WTC11 (cell line): Measurements from ENCODE around the gene ADCY2. TPM values are rescaled to one million over a fixed set of nuclear protein-coding genes. Genes with fewer than 3 reads are reported as not detected.

ENCODE experiments used
- ATAC-seq: fragments of 200-7000 bp; cut with Tn5 transposase; 2 replicates; pipeline ENCODE4 v1.10.0; 2021; ENCODE audit warnings: mild to moderate bottlenecking, moderate library complexity
- CTCF ChIA-PET: fragments of 300-600 bp; sonication (Branson Sonifier 250); formaldehyde crosslinking; loops from one replicate; lab custom pipeline; 2021; ENCODE audit warnings: antibody characterized with exemption; lab: Charles Lee
- POLR2A ChIA-PET: fragments of 350-600 bp; sonication (Branson Sonifier 250); formaldehyde crosslinking; loops from one replicate; lab custom pipeline; 2021; ENCODE audit warnings: antibody characterized with exemption; lab: Charles Lee
- DNase-seq: peaks from one replicate; pipeline ENCODE4 v3.0.0; 2021; ENCODE audit warnings: low spot score
- H3K27ac Mint-ChIP-seq: 2 replicates; pipeline ENCODE4 v1.8.0; 2021; ENCODE audit warnings: mixed read lengths
- H3K27me3 Mint-ChIP-seq: 2 replicates; pipeline ENCODE4 v1.8.0; 2021; ENCODE audit warnings: low read depth, mild to moderate bottlenecking, moderate library complexity, mixed read lengths
- H3K36me3 Mint-ChIP-seq: 2 replicates; pipeline ENCODE4 v1.8.0; 2021; ENCODE audit warnings: mixed read lengths
- H3K4me1 Mint-ChIP-seq: 2 replicates; pipeline ENCODE4 v1.8.0; 2022; ENCODE audit warnings: mixed read lengths
- H3K4me3 Mint-ChIP-seq: 2 replicates; pipeline ENCODE4 v1.8.0; 2021; ENCODE audit warnings: mild to moderate bottlenecking, moderate library complexity, mixed read lengths
- H3K9me3 Mint-ChIP-seq: 2 replicates; pipeline ENCODE4 v1.8.0; 2021; ENCODE audit warnings: mixed read lengths
- CBFB ChIP-seq: sonication (generic); formaldehyde crosslinking; IDR thresholded peaks from 2 replicates; pipeline ENCODE4 v1.8.1; 2022; ENCODE audit warnings: mild to moderate bottlenecking, low read depth, missing genetic modification reagents
- CREM ChIP-seq: sonication (generic); formaldehyde crosslinking; IDR thresholded peaks from 2 replicates; pipeline ENCODE4 v1.8.1; 2022; ENCODE audit warnings: mild to moderate bottlenecking, missing genetic modification reagents, moderate library complexity
- GABPB1 ChIP-seq: sonication (generic); formaldehyde crosslinking; IDR thresholded peaks from 2 replicates; pipeline ENCODE4 v1.8.1; 2023; ENCODE audit warnings: mild to moderate bottlenecking, missing genetic modification reagents
- GRHL2 ChIP-seq: fragments of 250-450 bp; sonication (Bioruptor Pico); IDR thresholded peaks from 2 replicates; pipeline ENCODE4 v1.8.0; 2022; ENCODE audit warnings: mild to moderate bottlenecking, moderate library complexity; ENCODE audit not compliant: insufficient replicate concordance, severe bottlenecking
- IRF2 ChIP-seq: sonication (generic); formaldehyde crosslinking; IDR thresholded peaks from 2 replicates; pipeline ENCODE4 v1.8.0; 2022; ENCODE audit warnings: low read depth, missing genetic modification reagents, borderline replicate concordance
- MYBL2 ChIP-seq: sonication (generic); formaldehyde crosslinking; IDR thresholded peaks from 2 replicates; pipeline ENCODE4 v1.8.1; 2023; ENCODE audit warnings: mild to moderate bottlenecking, moderate library complexity, missing genetic modification reagents
- NFYB ChIP-seq: sonication (generic); formaldehyde crosslinking; conservative IDR thresholded peaks from 2 replicates; pipeline ENCODE4 v1.8.0; 2022; ENCODE audit warnings: low read depth, missing genetic modification reagents
- NR1H2 ChIP-seq: sonication (generic); formaldehyde crosslinking; IDR thresholded peaks from 2 replicates; pipeline ENCODE4 v1.9.0; 2021; ENCODE audit warnings: mild to moderate bottlenecking, moderate library complexity, missing genetic modification reagents
- SMAD4 ChIP-seq: sonication (generic); formaldehyde crosslinking; IDR thresholded peaks from 2 replicates; pipeline ENCODE4 v1.8.0; 2022; ENCODE audit warnings: mild to moderate bottlenecking, missing genetic modification reagents
- TCF7 ChIP-seq: sonication (generic); formaldehyde crosslinking; IDR thresholded peaks from 2 replicates; pipeline ENCODE4 v1.8.0; 2022; ENCODE audit warnings: mild to moderate bottlenecking, low read depth, missing genetic modification reagents, moderate library complexity
- ZBTB21 ChIP-seq: sonication (generic); formaldehyde crosslinking; IDR thresholded peaks from 2 replicates; pipeline ENCODE4 v1.8.1; 2023; ENCODE audit warnings: mild to moderate bottlenecking, missing genetic modification reagents, borderline replicate concordance
- ZNF138 ChIP-seq: sonication (generic); formaldehyde crosslinking; conservative IDR thresholded peaks from 2 replicates; pipeline ENCODE4 v1.8.1; 2022; ENCODE audit warnings: mild to moderate bottlenecking, moderate library complexity, missing genetic modification reagents
- ZNF317 ChIP-seq: sonication (generic); formaldehyde crosslinking; IDR thresholded peaks from 2 replicates; pipeline ENCODE4 v1.8.1; 2023; ENCODE audit warnings: low read depth, mild to moderate bottlenecking, moderate library complexity, missing genetic modification reagents, borderline replicate concordance
- total RNA-seq: library from RNA; stranded (reverse); gene quantifications from 3 replicates; pipeline ENCODE4 v1.2.3, GENCODE V29; 2021
- TF ChIP-seq, protein P1 (sequence below): fragments of 250-450 bp; sonication (Bioruptor Pico); conservative IDR thresholded peaks from 2 replicates; pipeline ENCODE4 v1.9.0; 2021; ENCODE audit warnings: mild to moderate bottlenecking
- TF ChIP-seq, protein P2 (sequence below): sonication (generic); formaldehyde crosslinking; IDR thresholded peaks from 2 replicates; pipeline ENCODE4 v1.8.0; 2023; ENCODE audit warnings: mild to moderate bottlenecking, missing genetic modification reagents
- TF ChIP-seq, protein P3 (sequence below): sonication (generic); formaldehyde crosslinking; IDR thresholded peaks from 2 replicates; pipeline ENCODE4 v1.8.1; 2023; ENCODE audit warnings: mild to moderate bottlenecking, missing genetic modification reagents, moderate library complexity
- TF ChIP-seq, protein P4 (sequence below): sonication (generic); formaldehyde crosslinking; conservative IDR thresholded peaks from 2 replicates; pipeline ENCODE4 v1.8.1; 2022; ENCODE audit warnings: mild to moderate bottlenecking, missing genetic modification reagents
- TF ChIP-seq, protein P5 (sequence below): sonication (generic); formaldehyde crosslinking; IDR thresholded peaks from 2 replicates; pipeline ENCODE4 v1.8.0; 2022; ENCODE audit warnings: mild to moderate bottlenecking, missing genetic modification reagents
- TF ChIP-seq, protein P6 (sequence below): sonication (generic); formaldehyde crosslinking; IDR thresholded peaks from 2 replicates; pipeline ENCODE4 v1.8.0; 2022; ENCODE audit warnings: missing genetic modification reagents
- TF ChIP-seq, protein P7 (sequence below): fragments of 250-450 bp; sonication (Bioruptor Pico); IDR thresholded peaks from 2 replicates; pipeline ENCODE4 v2.1.2; 2022; ENCODE audit warnings: mild to moderate bottlenecking, moderate library complexity

Gene ADCY2
- total RNA-seq, 1 experiment from 2014 or later: 142 TPM

DNA sequence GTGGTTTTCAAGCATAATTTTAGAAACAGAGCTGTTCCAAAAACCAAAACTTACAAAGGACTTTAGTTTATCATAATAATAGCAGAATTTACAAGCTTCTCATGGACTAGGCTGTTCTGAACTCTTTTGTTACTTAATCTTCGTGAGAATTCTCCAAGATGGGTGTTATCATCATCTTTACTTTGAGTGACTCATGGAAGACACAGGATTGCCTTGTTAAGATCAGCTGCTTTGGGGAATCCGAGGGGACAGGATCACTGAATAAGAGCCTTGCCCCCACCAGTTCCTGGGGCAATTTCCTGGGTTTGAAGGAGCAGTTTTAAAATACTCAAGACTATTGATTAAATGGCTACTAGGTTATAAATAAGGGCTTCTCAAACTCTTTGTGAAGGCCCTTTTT, 374.5 kb downstream of the ADCY2 start:
- H3K27me3 Mint-ChIP-seq: no peaks in the 10 kb centered on the region
- no peak overlapping the region for H3K4me3 Mint-ChIP-seq
- no peak overlapping the region for H3K27ac Mint-ChIP-seq
- no peaks in the 10 kb centered on the region for H3K9me3 Mint-ChIP-seq
- ATAC-seq (no peak), DNase-seq (no peak)
- ChIA-PET POLR2A (no interaction called here), CTCF (interaction anchor here (0.6 kb wide), 1 partner anchor 80 kb away, joined by 4 read pairs; no protein-coding TSS in a partner anchor)
- peaks cover 50% of the 10 kb centered on the region for H3K36me3 Mint-ChIP-seq
- H3K4me1 Mint-ChIP-seq: no peaks in the 10 kb centered on the region
- TF ChIP-seq, protein P1, sequence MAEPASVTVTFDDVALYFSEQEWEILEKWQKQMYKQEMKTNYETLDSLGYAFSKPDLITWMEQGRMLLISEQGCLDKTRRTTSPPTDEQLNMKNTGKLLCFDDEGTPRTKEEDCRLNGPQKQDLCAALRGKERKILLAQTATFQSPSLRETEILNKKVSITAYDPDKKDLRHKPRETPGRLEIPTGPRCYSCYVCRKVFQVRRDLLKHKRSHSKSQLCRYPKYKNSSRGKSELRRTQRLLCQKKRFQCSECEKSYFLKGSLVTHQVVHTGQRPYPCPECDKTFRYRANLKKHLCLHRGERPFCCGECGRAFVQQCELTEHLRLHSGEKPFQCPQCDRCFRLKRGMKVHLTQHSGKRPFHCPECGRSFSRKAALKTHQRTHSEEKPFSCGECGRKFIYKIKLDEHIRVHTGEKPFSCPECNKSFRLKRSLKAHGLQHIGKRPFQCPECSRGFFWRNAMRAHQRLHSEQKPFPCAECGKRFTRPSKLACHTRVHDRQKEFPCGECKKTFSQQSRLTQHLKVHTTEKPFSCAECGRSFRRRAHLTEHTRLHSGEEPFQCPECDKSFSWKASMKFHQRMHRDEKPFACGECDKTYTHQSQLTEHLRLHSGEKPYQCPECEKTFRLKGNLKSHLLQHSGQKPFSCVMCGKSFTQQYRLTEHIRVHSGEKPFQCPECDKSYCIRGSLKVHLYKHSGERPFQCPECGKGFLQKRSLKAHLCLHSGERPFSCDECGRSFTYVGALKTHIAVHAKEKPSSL: no peak
- TF ChIP-seq NFYB (CRISPR knock-in tag) (no peak), SMAD4 (CRISPR knock-in tag) (no peak), NR1H2 (CRISPR knock-in tag) (no peak), IRF2 (no peak)
- TF ChIP-seq, protein P2, sequence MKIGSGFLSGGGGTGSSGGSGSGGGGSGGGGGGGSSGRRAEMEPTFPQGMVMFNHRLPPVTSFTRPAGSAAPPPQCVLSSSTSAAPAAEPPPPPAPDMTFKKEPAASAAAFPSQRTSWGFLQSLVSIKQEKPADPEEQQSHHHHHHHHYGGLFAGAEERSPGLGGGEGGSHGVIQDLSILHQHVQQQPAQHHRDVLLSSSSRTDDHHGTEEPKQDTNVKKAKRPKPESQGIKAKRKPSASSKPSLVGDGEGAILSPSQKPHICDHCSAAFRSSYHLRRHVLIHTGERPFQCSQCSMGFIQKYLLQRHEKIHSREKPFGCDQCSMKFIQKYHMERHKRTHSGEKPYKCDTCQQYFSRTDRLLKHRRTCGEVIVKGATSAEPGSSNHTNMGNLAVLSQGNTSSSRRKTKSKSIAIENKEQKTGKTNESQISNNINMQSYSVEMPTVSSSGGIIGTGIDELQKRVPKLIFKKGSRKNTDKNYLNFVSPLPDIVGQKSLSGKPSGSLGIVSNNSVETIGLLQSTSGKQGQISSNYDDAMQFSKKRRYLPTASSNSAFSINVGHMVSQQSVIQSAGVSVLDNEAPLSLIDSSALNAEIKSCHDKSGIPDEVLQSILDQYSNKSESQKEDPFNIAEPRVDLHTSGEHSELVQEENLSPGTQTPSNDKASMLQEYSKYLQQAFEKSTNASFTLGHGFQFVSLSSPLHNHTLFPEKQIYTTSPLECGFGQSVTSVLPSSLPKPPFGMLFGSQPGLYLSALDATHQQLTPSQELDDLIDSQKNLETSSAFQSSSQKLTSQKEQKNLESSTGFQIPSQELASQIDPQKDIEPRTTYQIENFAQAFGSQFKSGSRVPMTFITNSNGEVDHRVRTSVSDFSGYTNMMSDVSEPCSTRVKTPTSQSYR (CRISPR knock-in tag): no peak
- TF ChIP-seq, protein P3, sequence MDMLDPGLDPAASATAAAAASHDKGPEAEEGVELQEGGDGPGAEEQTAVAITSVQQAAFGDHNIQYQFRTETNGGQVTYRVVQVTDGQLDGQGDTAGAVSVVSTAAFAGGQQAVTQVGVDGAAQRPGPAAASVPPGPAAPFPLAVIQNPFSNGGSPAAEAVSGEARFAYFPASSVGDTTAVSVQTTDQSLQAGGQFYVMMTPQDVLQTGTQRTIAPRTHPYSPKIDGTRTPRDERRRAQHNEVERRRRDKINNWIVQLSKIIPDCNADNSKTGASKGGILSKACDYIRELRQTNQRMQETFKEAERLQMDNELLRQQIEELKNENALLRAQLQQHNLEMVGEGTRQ (CRISPR knock-in tag): no peak

DNA sequence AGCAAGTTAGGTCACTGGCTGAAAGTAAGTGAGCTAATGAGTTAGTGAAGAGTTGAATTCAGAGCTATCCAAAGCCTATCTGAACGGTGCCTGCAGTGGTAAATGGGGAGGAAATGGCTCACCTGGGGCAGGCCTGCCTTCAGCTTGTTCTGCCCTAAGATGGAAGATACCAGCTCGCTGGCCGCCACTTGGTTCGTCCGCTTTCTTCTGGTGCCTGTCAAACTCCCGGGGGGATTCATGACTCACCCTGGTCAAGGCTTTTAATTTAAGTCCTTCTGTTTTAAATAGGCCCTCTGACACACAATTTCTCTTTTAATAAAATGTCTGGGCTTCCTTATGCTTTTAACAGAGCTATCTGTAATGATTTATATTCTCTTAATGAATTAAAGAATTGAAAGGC, 376.2 kb downstream of the ADCY2 start:
- DNase-seq (no peak), ATAC-seq (no peak)
- Mint-ChIP-seq H3K27me3 (no peaks in the 10 kb centered on the region), H3K27ac (no peak overlapping the region), H3K36me3 (peaks cover 50% of the 10 kb centered on the region), H3K4me3 (no peak overlapping the region), H3K4me1 (peaks cover 3% of the 10 kb centered on the region; the same call in 1 of the 2 replicates), H3K9me3 (no peaks in the 10 kb centered on the region)
- CTCF ChIA-PET: interaction anchor here (0.9 to 1.4 kb wide), 2 partner anchors 17 to 26 kb away, joined by 4 to 5 read pairs; no protein-coding TSS in a partner anchor
- POLR2A ChIA-PET: no interaction called here
- TF ChIP-seq ZNF317 (CRISPR knock-in tag): no peak
- no peak for TF ChIP-seq GABPB1
- no peak for TF ChIP-seq ZNF138 (CRISPR knock-in tag)
- TF ChIP-seq, protein P4, sequence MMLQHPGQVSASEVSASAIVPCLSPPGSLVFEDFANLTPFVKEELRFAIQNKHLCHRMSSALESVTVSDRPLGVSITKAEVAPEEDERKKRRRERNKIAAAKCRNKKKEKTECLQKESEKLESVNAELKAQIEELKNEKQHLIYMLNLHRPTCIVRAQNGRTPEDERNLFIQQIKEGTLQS: no peak
- TF ChIP-seq, protein P5, sequence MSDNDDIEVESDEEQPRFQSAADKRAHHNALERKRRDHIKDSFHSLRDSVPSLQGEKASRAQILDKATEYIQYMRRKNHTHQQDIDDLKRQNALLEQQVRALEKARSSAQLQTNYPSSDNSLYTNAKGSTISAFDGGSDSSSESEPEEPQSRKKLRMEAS (CRISPR knock-in tag): no peak
- TF ChIP-seq, protein P1: no peak
- TF ChIP-seq, protein P6, sequence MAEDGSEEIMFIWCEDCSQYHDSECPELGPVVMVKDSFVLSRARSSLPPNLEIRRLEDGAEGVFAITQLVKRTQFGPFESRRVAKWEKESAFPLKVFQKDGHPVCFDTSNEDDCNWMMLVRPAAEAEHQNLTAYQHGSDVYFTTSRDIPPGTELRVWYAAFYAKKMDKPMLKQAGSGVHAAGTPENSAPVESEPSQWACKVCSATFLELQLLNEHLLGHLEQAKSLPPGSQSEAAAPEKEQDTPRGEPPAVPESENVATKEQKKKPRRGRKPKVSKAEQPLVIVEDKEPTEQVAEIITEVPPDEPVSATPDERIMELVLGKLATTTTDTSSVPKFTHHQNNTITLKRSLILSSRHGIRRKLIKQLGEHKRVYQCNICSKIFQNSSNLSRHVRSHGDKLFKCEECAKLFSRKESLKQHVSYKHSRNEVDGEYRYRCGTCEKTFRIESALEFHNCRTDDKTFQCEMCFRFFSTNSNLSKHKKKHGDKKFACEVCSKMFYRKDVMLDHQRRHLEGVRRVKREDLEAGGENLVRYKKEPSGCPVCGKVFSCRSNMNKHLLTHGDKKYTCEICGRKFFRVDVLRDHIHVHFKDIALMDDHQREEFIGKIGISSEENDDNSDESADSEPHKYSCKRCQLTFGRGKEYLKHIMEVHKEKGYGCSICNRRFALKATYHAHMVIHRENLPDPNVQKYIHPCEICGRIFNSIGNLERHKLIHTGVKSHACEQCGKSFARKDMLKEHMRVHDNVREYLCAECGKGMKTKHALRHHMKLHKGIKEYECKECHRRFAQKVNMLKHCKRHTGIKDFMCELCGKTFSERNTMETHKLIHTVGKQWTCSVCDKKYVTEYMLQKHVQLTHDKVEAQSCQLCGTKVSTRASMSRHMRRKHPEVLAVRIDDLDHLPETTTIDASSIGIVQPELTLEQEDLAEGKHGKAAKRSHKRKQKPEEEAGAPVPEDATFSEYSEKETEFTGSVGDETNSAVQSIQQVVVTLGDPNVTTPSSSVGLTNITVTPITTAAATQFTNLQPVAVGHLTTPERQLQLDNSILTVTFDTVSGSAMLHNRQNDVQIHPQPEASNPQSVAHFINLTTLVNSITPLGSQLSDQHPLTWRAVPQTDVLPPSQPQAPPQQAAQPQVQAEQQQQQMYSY (CRISPR knock-in tag): no peak
- TF ChIP-seq CREM: no peak
- TF ChIP-seq MYBL2: no peak
- TF ChIP-seq GRHL2 (CRISPR knock-in tag): no peak
- no peak for TF ChIP-seq CBFB (CRISPR knock-in tag)
- TF ChIP-seq, protein P7, sequence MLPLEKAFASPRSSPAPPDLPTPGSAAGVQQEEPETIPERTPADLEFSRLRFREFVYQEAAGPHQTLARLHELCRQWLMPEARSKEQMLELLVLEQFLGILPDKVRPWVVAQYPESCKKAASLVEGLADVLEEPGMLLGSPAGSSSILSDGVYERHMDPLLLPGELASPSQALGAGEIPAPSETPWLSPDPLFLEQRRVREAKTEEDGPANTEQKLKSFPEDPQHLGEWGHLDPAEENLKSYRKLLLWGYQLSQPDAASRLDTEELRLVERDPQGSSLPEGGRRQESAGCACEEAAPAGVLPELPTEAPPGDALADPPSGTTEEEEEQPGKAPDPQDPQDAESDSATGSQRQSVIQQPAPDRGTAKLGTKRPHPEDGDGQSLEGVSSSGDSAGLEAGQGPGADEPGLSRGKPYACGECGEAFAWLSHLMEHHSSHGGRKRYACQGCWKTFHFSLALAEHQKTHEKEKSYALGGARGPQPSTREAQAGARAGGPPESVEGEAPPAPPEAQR (CRISPR knock-in tag): no peak
- no peak for TF ChIP-seq ZBTB21 (CRISPR knock-in tag)
- no peak for TF ChIP-seq TCF7 (CRISPR knock-in tag)
